ENCODE results near the gene MCF2.

DNA sequence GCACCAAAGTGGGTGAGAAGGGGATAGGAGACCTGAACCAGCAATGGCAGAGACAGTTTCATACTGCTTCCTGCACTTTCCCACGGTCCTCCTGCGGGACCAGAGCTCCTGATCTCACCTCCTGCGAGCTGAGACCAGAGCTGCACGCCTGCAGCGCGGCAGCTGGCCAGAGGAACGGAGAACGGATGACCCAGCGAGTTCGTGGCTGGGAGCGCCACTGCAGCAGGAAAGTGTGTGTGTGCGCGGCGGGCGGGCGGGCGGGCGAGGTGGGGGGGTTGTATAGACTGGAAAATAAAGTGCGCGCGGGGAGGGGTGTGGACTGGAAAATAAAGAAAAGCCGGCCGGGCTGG, 16.5 kb downstream of the MCF2 start:
- TF ChIP-seq, protein P1, sequence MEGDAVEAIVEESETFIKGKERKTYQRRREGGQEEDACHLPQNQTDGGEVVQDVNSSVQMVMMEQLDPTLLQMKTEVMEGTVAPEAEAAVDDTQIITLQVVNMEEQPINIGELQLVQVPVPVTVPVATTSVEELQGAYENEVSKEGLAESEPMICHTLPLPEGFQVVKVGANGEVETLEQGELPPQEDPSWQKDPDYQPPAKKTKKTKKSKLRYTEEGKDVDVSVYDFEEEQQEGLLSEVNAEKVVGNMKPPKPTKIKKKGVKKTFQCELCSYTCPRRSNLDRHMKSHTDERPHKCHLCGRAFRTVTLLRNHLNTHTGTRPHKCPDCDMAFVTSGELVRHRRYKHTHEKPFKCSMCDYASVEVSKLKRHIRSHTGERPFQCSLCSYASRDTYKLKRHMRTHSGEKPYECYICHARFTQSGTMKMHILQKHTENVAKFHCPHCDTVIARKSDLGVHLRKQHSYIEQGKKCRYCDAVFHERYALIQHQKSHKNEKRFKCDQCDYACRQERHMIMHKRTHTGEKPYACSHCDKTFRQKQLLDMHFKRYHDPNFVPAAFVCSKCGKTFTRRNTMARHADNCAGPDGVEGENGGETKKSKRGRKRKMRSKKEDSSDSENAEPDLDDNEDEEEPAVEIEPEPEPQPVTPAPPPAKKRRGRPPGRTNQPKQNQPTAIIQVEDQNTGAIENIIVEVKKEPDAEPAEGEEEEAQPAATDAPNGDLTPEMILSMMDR (IDR thresholded peaks at IDR 0.05): no peak
- TF ChIP-seq POLR2A (IDR thresholded peaks at IDR 0.05): no peak
